IPS-20b (cell line): ENCODE results near the gene DGKH.

Experiments
- H3K27ac ChIP-seq: one replicate; pipeline ENCODE4 v1.5.1; 2013; ENCODE audit warnings: low read length
- H3K27me3 ChIP-seq: 2 replicates; pipeline ENCODE4 v1.6.1; 2013; ENCODE audit warnings: mild to moderate bottlenecking, low read length, inconsistent platforms; ENCODE audit not compliant: insufficient read depth
- H3K36me3 ChIP-seq: 2 replicates; pipeline ENCODE4 v1.6.1; 2013; ENCODE audit warnings: low read depth, mild to moderate bottlenecking, inconsistent platforms, low read length, moderate library complexity; ENCODE audit not compliant: insufficient read depth
- H3K4me1 ChIP-seq: 2 replicates; pipeline ENCODE4 v1.6.1; 2013; ENCODE audit warnings: mild to moderate bottlenecking, control low read depth, inconsistent platforms, low read length, moderate library complexity; ENCODE audit not compliant: insufficient read depth
- H3K4me3 ChIP-seq: 2 replicates; pipeline ENCODE4 v1.5.1; 2013; ENCODE audit warnings: mild to moderate bottlenecking, low read length, inconsistent platforms
- H3K9ac ChIP-seq: 2 replicates; pipeline ENCODE4 v1.6.1; 2013; ENCODE audit warnings: low read depth, mild to moderate bottlenecking, inconsistent platforms, low read length, moderate library complexity
- H3K9me3 ChIP-seq: 2 replicates; pipeline ENCODE4 v1.6.1; 2013; ENCODE audit warnings: mild to moderate bottlenecking, low read depth, low read length, inconsistent platforms; ENCODE audit not compliant: insufficient read depth

DGKH gene

DNA sequence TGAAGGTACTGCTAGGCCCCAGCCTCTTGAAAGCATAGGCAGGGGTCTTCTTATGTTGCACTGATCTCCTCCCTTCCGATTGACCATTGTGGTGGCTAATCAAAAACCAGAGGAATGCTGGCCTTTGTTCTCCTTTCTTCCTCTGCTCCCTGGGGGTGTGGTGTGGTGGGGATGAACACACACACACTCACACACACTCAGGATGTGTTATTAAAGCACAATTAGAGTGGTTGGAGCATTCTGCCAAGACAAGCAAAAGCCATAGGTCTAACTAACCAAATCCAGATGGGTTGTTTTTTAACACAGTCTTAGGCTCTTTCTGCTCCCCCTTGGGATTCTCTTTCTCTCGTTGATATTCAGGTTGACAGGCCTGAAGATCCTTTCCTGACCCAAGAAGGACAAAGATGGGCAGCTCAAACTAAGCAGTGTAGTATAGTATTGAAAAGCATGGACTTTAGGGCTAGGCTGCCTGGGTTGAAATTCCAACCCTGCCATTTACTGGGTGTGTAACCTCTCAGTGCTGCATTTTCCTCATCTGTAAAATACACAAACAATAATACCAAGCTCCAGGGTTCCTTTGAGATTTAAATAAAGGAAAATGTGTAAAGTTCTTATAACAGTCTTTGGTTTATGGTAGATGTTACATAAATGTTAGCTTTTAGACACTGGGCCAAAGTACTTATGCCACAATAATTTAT is 25.5 kb upstream of the DGKH start:
- Histone ChIP-seq H3K9ac (no peak overlapping the region), H3K9me3 (no peaks in the 10 kb centered on the region), H3K4me1 (peaks cover 2% of the 10 kb centered on the region; the same call in 1 of the 2 replicates), H3K27me3 (no peaks in the 10 kb centered on the region), H3K27ac (no peak overlapping the region), H3K36me3 (no peaks in the 10 kb centered on the region), H3K4me3 (no peak overlapping the region)

DNA sequence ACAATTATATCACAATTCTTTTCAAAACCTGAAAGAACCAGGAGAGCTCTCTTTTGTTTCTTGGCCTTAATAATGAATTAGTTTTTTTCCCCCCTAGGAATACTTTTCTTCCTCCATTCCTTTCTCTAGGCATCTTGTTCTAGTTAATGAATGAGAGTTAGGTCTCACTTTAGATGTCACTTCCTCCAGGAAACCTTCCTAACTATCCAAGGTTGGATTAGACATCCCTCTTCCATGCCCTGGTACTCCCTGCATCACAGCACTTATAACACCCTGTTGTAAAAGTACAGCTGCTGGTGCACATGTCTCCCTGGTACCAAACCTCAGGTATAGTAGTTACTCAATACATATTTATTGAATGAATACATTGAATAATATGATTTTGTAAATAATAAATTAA is 21.2 kb upstream of the DGKH start:
- H3K36me3 ChIP-seq, result no peaks in the 10 kb centered on the region
- no peaks in the 10 kb centered on the region for H3K27me3 ChIP-seq
- peaks cover 2% of the 10 kb centered on the region; the same call in 1 of the 2 replicates for H3K4me1 ChIP-seq
- H3K4me3 ChIP-seq, result no peak overlapping the region
- H3K9me3 ChIP-seq, result no peaks in the 10 kb centered on the region
- no peak overlapping the region for H3K27ac ChIP-seq
- no peak overlapping the region for H3K9ac ChIP-seq

DNA sequence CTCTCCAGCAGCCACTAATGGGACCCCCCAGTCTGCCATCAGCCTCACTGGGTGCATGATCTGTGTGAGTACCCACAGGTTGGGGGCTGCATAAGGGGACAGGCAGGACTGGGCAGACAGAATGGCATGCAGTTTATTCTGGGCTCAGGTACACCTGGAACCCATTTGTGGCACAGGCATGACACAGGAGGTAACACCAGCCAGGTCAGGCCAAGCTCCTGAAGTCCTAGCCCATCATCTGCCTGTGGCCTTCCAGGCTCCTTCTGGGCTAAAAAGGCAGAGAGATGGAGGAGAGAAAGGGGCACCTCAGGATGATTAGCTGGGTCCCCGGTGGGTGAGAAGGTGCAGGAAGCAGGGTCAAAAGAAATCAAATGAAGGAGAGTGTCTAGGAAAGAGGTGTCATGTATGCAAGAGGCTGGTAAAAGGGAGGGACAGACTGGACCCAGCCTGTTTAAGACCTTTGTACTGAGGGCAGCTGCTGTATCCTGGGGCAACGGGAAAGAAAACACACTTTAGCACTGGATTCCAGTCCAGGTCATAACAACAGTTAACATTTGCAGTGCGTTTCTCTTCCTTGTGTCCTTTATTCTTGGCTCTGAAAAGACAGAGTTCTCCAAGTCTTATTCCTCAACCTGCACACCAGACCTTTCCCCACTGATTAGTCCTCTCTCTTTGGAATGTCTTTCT is 20.2 kb upstream of the DGKH start:
- H3K27me3 ChIP-seq, result no peaks in the 10 kb centered on the region
- no peaks in the 10 kb centered on the region for H3K9me3 ChIP-seq
- no peak overlapping the region for H3K27ac ChIP-seq
- no peak overlapping the region for H3K9ac ChIP-seq
- no peak overlapping the region for H3K4me3 ChIP-seq
- H3K4me1 ChIP-seq, result peaks cover 2% of the 10 kb centered on the region; the same call in 1 of the 2 replicates
- H3K36me3 ChIP-seq, result no peaks in the 10 kb centered on the region

DNA sequence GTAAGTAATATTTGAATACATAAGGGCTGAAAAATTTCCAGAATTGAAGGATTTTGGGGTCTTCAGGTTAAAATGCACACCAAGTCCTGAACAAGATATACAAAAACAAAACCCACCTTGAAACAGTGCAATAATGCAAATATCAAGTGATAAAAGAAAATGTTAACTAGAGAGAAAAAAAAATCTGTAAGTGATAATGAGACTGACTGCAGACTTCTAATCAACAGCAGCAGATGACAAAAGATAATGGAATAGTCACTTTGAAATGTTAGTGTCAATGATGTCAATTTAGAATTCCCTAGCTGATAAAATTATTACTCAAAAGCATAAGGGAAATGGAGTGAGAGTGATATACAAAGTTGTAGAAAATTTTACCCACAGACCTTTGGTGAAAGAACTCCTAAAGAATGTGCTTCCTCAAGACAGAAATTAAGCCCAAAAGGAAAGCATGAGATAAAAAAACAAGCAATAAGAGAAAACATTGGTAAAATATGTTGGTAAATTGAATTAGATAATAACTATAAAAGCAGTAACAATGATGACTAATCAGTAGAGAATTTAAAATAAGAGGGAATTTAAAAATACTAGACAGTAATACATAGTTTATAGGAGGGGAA is 12.4 kb upstream of the DGKH start:
- H3K4me1 ChIP-seq, result no peaks in the 10 kb centered on the region; the same call in 1 of the 2 replicates
- no peaks in the 10 kb centered on the region for H3K36me3 ChIP-seq
- H3K4me3 ChIP-seq, result no peak overlapping the region
- H3K9me3 ChIP-seq, result peaks cover 7% of the 10 kb centered on the region; the same call in 1 of the 2 replicates
- H3K27me3 ChIP-seq, result peaks cover 35% of the 10 kb centered on the region
- no peak overlapping the region for H3K9ac ChIP-seq
- H3K27ac ChIP-seq, result no peak overlapping the region

DNA sequence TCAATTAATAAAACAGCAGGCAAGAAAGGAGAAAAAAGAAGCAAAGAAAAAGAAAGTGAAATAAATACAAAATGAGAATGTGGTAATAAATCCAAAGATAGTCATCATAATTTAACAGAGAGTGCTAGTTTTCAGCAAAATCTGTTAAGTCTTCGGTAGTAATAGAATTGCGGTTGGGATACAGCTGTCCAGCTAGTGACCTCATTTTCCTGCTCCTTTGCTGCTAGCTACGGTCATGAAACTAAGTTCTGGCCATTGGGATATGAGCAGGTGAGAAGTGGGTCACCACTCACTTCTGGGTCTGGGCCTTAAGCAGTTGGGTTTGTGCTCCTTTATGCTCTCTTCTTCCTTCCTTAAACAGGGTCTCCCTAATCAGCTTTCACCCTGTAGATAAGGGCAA is 11.7 kb upstream of the DGKH start:
- Histone ChIP-seq H3K9ac (no peak overlapping the region), H3K27ac (no peak overlapping the region), H3K27me3 (peaks cover 42% of the 10 kb centered on the region), H3K4me1 (no peaks in the 10 kb centered on the region; the same call in 1 of the 2 replicates), H3K36me3 (no peaks in the 10 kb centered on the region), H3K4me3 (no peak overlapping the region), H3K9me3 (peaks cover 7% of the 10 kb centered on the region; the same call in 1 of the 2 replicates)

DNA sequence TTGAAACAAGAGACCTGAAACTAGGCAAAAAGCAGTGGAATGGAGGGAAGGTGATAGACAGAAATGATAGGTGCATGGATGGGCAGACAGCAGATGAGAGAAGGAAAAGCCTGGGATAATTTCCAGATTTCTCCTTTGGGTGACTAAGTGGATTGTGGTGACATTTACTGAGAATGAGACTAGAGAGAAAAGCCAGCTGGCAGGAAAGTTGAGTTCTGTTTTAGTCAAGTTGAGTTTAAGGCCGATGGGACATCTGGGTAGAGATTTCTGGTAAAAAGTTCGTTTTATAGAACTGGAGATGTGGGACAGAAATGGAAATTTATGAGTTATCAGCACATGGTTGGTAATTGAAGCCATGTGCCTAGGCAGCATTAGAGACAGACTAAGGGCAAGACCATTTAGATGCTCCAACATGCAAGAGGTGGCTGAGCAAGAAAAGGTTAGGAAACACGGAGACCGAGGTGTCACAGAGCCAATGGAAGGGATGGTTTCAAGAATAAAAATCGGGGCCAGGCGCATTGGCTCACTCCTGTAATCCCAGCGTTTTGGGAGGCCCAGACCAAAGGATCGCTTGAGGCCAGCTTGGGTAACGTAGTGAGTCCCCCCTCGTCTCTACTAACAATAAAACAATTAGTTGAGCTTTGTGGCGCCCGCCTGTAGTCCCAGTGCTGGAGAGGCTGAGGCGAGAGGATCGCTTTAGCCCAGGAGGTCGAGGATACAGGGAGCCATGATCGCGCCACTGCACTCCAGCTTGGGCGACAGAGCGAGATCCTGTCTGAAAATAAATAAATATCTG is 9.6 kb upstream of the DGKH start:
- H3K27ac ChIP-seq, result no peak overlapping the region
- H3K36me3 ChIP-seq, result no peaks in the 10 kb centered on the region
- H3K27me3 ChIP-seq, result peaks cover 61% of the 10 kb centered on the region
- peaks cover 7% of the 10 kb centered on the region; the same call in 1 of the 2 replicates for H3K9me3 ChIP-seq
- peaks cover 4% of the 10 kb centered on the region; the same call in 1 of the 2 replicates for H3K4me1 ChIP-seq
- H3K4me3 ChIP-seq, result peak overlapping the region; percentile 84
- no peak overlapping the region for H3K9ac ChIP-seq

DNA sequence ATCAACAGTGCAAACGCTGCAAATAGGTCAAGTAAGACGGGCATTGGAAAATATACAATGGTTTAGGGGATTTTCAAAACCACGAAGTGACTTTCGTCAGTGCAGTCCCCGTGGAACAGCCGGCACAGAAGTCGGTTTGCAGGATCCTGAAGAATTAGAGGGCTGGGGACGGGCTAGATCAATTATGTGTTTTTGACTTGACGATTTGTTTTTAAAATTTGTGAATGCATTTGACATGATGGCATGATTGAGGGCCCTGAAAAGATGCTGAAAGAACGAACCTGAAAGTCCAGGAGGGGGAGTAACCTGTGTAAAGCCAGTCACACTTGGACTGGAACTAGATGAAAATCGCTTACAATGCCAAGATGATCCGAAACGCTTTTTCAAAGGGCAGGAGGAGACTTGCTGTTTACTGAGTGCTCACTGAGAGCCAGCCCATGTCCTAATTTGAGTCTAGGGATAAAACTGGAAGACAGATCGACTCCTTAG is 8.9 kb upstream of the DGKH start:
- peak overlapping the region; percentile 84 for H3K4me3 ChIP-seq
- H3K36me3 ChIP-seq, result no peaks in the 10 kb centered on the region
- H3K27ac ChIP-seq, result no peak overlapping the region
- H3K4me1 ChIP-seq, result peaks cover 4% of the 10 kb centered on the region; the same call in 1 of the 2 replicates
- peaks cover 64% of the 10 kb centered on the region for H3K27me3 ChIP-seq
- H3K9ac ChIP-seq, result peak overlapping the region; percentile 76; the same call in 1 of the 2 replicates
- peaks cover 7% of the 10 kb centered on the region; the same call in 1 of the 2 replicates for H3K9me3 ChIP-seq

DNA sequence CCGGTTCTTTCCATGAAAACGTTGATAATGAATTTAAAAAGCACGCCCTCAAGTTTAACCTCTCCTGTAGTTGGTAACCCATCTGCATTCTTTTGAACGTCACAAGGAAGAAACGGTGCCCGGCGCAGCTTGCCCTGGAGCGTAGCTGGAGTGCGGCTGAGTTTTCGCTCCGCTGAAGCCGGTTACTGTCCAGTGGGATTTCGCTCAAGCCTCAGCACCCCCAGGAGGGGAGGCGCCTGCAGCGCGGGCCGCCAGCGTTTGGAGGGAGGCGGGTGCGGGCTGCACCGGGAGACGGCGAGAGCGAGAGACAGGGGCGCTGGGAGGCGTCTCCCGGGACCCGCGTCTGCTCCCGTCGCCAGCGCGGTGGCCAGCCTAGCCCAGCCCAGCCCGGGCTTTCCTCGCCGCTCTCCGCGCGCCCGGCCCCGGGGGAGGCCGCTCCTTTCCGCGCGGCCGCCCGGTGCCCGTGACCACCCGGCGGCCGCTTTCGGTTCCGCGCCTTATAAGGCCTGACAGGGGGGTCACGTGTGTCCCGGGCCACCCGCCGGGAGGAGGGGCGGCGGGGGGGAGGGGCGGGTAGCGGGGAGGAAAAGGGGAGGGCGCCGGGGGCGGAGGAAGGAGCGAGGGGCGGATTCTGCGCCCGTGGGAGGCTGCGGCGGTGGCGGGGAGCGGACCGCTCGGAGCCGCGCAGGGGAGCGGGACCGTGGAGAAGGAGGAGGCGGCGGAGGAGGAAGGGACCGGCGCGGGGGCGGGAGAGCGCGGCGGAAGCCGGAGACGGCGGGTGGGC is 8.3 kb upstream of the DGKH start:
- Histone ChIP-seq H3K9me3 (peaks cover 7% of the 10 kb centered on the region; the same call in 1 of the 2 replicates), H3K36me3 (no peaks in the 10 kb centered on the region), H3K4me1 (peaks cover 4% of the 10 kb centered on the region; the same call in 1 of the 2 replicates), H3K4me3 (peak overlapping the region; percentile 84), H3K27ac (no peak overlapping the region), H3K9ac (peak overlapping the region; percentile 76; the same call in 1 of the 2 replicates), H3K27me3 (peaks cover 70% of the 10 kb centered on the region)

DNA sequence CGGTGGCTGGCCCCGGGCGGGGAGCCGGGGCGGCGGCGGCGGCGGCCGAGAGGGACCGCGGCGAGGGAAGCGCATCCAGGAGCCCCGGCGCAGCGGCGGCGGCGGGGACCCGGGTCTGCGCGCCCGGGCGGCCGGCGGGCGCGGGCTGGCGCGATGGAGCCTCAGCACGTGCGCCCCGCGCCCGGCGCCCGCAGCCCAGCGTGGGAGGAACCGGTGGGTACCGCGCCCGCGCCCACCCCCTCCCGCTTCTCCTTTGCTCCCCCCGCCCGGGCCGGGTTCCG is 7.8 kb upstream of the DGKH start:
- H3K9me3 ChIP-seq, result peaks cover 7% of the 10 kb centered on the region; the same call in 1 of the 2 replicates
- no peak overlapping the region for H3K27ac ChIP-seq
- H3K4me1 ChIP-seq, result peaks cover 4% of the 10 kb centered on the region; the same call in 1 of the 2 replicates
- H3K4me3 ChIP-seq, result peak overlapping the region; percentile 94; the same call in 1 of the 2 replicates
- H3K27me3 ChIP-seq, result peaks cover 75% of the 10 kb centered on the region
- H3K36me3 ChIP-seq, result no peaks in the 10 kb centered on the region
- H3K9ac ChIP-seq, result peak overlapping the region; percentile 82; the same call in 1 of the 2 replicates

DNA sequence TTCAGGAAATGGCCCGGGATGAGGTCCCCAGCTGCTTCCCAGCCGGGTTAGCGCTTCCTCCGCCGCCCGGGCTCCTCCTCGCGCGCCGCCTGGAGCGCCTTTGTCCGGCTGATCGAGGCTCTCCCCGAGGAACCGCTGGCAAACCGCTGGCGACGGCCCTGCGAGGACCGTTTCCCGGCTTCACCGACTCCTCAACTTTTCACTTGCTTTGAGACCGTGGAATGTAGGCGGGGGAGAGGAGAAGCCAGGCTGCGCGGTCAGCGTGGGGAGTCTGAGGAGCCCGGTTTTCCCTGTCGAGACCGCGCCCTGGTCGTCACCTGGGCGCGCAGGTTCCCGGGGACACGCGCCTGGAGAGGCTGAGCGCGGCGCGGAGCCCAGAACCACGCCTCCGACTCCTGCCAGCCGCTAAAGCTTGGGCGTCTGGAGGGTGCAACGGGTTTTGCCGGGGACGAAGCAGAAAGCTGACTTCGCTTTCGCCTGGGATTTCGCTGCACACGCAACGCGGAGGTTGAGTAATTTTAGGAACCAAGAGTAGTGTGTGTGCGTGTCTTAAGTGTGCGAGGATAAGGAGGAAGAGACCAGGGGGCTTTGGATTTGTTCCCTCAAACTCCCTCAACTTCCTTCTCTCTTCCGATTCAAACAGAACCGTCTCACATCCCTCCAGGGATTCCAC is 7.3 kb upstream of the DGKH start:
- no peak overlapping the region for H3K27ac ChIP-seq
- H3K27me3 ChIP-seq, result peaks cover 80% of the 10 kb centered on the region
- H3K4me1 ChIP-seq, result peaks cover 4% of the 10 kb centered on the region; the same call in 1 of the 2 replicates
- peak overlapping the region; percentile 94 for H3K4me3 ChIP-seq
- 0 out of 2 replicates have a peak, but pooled peaks cover 2% of the 10 kb centered on the region for H3K9me3 ChIP-seq
- H3K9ac ChIP-seq, result peak overlapping the region; percentile 82; the same call in 1 of the 2 replicates
- no peaks in the 10 kb centered on the region for H3K36me3 ChIP-seq
